AG09319 (cell line): ENCODE results near the gene DNAAF8.

Experiments used
- DNase-seq: peaks from one replicate; pipeline ENCODE4 v3.0.0-alpha.2; 2010; ENCODE audit warnings: low read depth; ENCODE audit errors: extremely low read depth
- TF ChIP-seq, protein P1 (sequence below): IDR thresholded peaks from 2 replicates; pipeline ENCODE4 v1.5.1; 2011; ENCODE audit warnings: low read depth, mild to moderate bottlenecking, inconsistent platforms, low read length, moderate library complexity

Gene DNAAF8

DNA sequence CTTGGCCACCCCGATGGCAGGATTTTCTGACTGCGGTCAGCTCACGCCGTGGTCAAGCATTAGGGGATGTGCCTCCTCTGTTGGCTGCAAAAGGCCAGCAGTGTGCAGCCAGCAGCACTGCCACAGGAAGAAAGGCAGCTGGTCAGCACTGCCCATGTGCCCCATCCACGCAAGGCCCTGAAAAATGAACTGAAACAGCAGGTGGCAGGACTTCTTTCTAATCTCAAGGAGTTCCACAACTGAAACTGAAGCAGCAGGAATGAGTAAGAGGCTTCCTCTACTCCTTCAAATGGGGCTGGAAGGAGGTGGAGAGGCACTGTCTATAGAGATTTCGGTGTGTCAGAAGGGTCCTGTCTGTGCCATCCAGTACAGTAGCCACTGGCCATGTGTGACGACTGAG lies 29.5 kb downstream of the DNAAF8 start:
- TF ChIP-seq, protein P1, sequence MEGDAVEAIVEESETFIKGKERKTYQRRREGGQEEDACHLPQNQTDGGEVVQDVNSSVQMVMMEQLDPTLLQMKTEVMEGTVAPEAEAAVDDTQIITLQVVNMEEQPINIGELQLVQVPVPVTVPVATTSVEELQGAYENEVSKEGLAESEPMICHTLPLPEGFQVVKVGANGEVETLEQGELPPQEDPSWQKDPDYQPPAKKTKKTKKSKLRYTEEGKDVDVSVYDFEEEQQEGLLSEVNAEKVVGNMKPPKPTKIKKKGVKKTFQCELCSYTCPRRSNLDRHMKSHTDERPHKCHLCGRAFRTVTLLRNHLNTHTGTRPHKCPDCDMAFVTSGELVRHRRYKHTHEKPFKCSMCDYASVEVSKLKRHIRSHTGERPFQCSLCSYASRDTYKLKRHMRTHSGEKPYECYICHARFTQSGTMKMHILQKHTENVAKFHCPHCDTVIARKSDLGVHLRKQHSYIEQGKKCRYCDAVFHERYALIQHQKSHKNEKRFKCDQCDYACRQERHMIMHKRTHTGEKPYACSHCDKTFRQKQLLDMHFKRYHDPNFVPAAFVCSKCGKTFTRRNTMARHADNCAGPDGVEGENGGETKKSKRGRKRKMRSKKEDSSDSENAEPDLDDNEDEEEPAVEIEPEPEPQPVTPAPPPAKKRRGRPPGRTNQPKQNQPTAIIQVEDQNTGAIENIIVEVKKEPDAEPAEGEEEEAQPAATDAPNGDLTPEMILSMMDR = no peak
- DNase-seq = no peak

DNA sequence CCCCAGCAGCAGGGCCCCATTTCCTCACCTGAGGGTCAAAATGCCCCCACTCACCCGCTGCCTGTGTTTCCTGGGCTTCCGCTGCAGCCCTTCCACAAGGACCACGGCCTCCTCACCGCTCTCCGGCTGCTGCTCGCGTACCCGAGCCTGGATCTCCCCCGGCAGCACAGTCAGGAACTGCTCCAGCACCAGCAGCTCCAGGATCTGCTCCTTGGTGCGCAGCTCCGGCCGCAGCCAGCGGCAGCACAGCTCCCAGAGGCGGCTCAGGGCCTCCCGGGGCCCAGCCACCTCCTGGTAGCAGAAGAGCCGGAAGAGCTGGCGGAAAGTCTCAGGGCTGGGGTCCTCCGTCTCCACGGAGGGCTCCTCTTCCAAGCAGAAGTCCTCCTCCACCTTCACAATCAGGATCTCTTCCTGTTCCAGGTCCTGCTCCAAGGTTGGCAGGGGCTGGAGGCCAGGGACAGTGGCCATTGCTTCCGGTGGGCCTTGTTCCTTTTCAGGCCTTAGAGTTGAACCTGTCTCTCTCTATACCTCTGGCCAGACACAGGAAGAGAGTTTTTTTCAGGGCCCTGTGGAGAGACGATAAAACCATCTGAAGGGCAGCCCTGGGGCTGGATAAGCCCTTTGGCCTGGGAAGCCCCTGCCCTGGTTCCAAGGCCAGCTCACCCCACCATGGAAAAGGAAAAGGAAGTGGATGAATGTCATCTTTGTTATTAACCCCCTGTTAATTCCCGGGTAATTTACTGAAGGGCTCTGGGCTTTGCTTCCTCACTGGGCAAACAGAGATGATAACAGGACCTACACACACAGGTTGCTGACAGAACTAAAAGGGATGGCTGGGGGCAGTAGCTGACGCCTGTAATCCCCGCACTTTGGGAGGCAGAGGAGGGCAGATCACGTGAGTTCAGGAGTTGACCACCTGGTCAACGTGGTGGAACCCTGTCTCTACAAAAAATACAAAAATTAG lies 31.5 kb downstream of the DNAAF8 start:
- DNase-seq = no peak
- TF ChIP-seq, protein P1 = no peak

DNA sequence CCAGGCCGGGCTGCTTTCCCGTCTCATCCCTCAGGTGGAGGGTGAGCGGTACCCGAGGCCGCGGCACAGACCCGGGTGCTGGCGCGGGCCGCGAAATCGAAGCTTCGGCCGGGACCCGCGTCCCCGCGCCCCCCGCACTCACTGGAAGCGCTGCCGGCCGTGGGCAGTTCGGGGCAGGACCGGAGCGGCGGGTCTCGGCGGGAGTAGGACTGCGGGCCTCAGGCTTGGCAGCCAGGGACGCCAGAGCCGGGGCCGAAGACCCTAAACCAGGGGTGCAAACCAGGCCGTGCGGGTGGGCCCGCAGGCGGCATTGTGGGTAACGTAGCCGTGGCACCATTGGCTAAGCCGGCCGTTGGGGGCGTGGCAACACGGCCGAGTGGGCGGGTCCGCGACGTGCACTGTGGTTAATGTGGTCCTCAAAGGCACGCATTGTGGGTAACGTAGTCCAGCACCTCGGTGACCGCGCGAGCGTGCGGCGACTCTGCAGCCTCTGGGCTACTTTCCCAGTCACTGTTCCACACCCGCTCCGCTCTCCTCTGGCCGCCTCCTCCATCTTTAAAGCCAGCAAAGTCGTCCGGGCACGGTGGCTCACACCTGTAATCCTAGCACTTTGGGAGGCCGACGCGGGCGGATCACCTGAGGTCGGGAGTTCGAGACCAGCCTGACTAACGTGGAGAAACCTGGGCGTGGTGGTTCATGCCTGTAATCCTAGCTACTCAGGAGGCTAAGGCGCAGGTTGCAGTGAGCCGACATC lies 32.7 kb downstream of the DNAAF8 start, which contains the start of gene ZNF500:
Gene ZNF500, minus strand, starts transcription at position 288 of the 754 bp plus-strand sequence. CDS start 1,184 bp downstream, outside the sequence.
- TF ChIP-seq, protein P1 = no peak
- peak; percentile 85 for DNase-seq

DNA sequence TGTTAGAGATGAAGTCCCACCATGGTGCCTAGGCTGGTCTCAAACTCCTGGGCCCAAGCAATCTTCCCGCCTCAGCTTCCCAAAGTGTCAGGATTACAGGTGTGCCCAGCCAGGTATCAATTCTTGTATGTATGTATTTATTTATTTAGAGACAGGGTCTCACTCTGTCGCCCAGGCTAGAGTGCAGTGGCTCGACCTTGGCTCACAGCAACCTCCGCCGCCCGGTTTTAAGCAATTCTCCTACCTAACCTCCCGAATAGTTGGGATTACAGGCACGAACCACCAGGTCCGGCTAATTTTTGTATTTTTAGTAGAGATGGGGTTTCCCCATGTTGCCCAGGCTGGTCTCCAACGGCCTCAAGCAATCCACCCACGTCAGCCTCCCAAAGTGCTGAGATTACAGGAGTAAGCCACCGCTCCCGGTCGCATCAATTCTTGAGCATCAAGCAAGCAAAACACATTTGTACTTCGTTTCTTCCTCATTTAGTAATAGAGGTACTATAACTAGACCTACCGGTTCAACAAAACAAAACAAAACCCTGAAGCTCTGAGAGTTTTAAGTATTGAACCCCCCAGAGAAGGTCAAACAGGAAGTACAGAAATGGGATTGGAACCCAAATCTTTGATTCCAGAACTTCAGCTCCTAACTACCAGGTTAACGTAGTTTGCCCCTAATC lies 33.7 kb downstream of the DNAAF8 start:
- TF ChIP-seq, protein P1 = no peak
- no peak for DNase-seq

DNA sequence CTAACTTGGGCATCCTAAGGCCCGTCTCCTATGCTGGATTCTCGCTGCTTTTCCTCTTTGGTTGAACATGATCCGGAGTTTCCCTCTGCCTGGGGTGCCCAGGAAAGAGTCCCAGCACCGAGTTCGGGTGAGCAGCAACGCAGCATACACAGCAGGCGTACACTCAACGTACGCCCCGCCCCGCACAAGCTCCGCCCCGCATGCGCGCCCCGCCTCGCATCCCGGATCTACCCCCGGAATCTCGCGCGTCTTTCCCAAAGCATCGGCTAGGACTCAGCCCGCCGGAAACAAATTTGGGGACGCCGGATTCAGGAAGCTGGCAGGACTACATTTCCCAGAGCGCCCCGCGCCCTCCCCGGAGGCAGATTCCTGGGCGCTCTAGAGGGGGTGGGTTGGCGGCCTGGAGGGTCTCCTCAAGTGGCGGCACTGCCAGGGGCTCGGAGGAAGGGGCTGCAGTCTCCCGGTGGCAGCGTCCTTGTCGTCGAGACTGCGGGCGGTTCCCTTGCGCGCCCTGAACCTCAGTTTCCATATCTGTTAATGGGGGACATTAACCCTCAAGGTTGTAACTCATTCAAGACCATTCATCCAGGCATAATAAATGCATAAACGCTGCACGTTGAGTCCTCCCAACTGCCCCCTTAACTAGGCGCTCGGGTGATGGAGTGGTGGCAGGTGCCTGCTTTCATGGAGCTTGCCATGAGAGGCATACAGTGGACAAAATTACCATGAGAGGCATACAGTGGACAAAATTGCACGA lies 34.4 kb downstream of the DNAAF8 start:
- TF ChIP-seq, protein P1 = no peak
- peak; percentile 77 for DNase-seq

DNA sequence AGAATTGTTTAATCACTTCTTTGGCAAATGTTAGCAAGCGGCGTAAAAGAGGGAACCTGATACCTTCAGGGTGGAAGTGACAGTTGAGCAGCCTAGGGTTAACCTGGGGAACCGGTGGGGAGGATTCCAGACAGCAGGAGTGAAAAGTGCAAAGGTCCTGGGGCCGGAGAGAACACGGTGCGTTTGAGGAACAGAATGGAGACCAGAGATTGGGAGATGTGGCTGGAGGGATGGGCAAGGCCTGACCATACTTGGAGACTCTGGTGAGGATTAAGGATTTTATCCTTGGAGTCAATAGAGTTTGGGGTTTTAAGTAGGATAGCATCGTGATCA lies 34.9 kb downstream of the DNAAF8 start:
- TF ChIP-seq, protein P1 = no peak
- no peak for DNase-seq
